OCI-LY7 (cell line): ENCODE results near the gene ANKS1B.

Experiments
- EZH2phosphoT487 ChIP-seq: fragments of 200-600 bp; sonication (generic); IDR thresholded peaks from 2 replicates; pipeline ENCODE4 v1.6.1; 2018; ENCODE audit warnings: low read depth, borderline replicate concordance, mild to moderate bottlenecking, mixed run types, antibody characterized with exemption, low read length, moderate library complexity, mixed read lengths
- TF ChIP-seq, protein P1 (sequence below): fragments of 200-600 bp; sonication (generic); conservative IDR thresholded peaks from 2 replicates; pipeline ENCODE4 v1.5.1; 2014; ENCODE audit warnings: mild to moderate bottlenecking, antibody characterized with exemption, low read length, moderate library complexity, mixed read lengths

DNA sequence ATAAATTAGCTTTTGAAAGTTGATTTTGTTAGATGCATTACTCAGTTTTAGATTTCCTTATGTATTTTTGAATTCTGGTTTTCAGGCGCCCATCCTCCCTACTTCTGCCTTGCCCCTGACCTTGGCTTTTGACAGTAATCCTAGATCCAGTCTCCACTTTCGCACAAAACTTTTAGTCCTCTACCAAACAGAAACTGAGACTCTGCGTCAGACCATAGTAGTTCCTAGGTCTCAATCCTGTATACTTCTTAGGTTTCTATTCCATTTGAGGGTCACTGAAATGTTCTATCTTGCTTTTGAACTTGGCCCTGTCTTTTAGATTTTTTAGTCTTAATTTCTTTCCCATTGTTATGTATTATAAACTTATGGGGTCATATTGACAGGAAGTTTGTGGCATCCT is 645.1 kb downstream of the ANKS1B start:
- TF ChIP-seq, protein P1, sequence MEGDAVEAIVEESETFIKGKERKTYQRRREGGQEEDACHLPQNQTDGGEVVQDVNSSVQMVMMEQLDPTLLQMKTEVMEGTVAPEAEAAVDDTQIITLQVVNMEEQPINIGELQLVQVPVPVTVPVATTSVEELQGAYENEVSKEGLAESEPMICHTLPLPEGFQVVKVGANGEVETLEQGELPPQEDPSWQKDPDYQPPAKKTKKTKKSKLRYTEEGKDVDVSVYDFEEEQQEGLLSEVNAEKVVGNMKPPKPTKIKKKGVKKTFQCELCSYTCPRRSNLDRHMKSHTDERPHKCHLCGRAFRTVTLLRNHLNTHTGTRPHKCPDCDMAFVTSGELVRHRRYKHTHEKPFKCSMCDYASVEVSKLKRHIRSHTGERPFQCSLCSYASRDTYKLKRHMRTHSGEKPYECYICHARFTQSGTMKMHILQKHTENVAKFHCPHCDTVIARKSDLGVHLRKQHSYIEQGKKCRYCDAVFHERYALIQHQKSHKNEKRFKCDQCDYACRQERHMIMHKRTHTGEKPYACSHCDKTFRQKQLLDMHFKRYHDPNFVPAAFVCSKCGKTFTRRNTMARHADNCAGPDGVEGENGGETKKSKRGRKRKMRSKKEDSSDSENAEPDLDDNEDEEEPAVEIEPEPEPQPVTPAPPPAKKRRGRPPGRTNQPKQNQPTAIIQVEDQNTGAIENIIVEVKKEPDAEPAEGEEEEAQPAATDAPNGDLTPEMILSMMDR, result no peak
- no peak for TF ChIP-seq EZH2phosphoT487
